HCT116 (cell line): ENCODE results near the gene ACER2. TPM values are rescaled to one million over a fixed set of nuclear protein-coding genes. Genes with fewer than 3 reads are reported as not detected.

Experiments
- ATAC-seq: fragments of 200-7000 bp; cut with Tn5 transposase; 2 replicates; pipeline ENCODE4 v1.9.1; 2020; ENCODE audit warnings: mild to moderate bottlenecking, moderate library complexity
- BruUV-seq: library from RNA; stranded (reverse); fragments of 400-500 nt; replicated peaks from 2 replicates; lab custom pipeline; 2021; lab: Mats Ljungman, UMichigan
- CTCF ChIA-PET: fragments of 300-600 bp; sonication (Branson Sonifier 250); formaldehyde crosslinking; loops from one replicate; lab custom pipeline; 2021; ENCODE audit warnings: antibody characterized with exemption; lab: Charles Lee
- POLR2A ChIA-PET: fragments of 300-600, 350-600 bp; sonication (Branson Sonifier 250); formaldehyde crosslinking; loops from one replicate; lab custom pipeline; 2021; ENCODE audit warnings: antibody characterized with exemption; lab: Charles Lee
- RAD21 ChIA-PET, 2 experiments: fragments of 300-600 bp; sonication (Branson Sonifier 250); formaldehyde crosslinking; loops; one replicate each; lab custom pipeline; 2023; ENCODE audit warnings: low total read pairs in 2 of 2; ENCODE audit not compliant: uncharacterized antibody in 2 of 2, unreplicated experiment in 2 of 2, low non-redundant PET in 1 of 2; lab: Charles Lee
- DNase-seq: peaks from one replicate; pipeline ENCODE4 v3.0.0-alpha.2; 2010; ENCODE audit warnings: low read depth, low spot score
- H2AFZ ChIP-seq: fragments of 200-600 bp; shearing (Covaris generic), sonication (generic); 2 replicates; pipeline ENCODE4 v1.6.1; 2017; ENCODE audit warnings: low read depth, mixed run types, mixed read lengths, antibody characterized with exemption, low read length; ENCODE audit not compliant: poor library complexity, severe bottlenecking
- H3K27ac ChIP-seq: 2 replicates; pipeline ENCODE4 v1.5.1; 2012; ENCODE audit warnings: low read depth, low read length
- H3K27me3 ChIP-seq: fragments of 200-600 bp; sonication (generic); 2 replicates; pipeline ENCODE4 v1.6.1; 2016; ENCODE audit warnings: mixed run types, low read length, mixed read lengths; ENCODE audit not compliant: insufficient read depth
- H3K36me3 ChIP-seq, 2 experiments: fragments of 200-500 bp in 1 of 2; fragments of 200-600 bp in 1 of 2; sonication (Bioruptor generic) in 1 of 2; sonication (generic) in 1 of 2; 2 replicates each; pipeline versions ENCODE4 v1.5.1 to v1.6.1; 2014 to 2016; ENCODE audit warnings: low read length in 2 of 2, inconsistent platforms in 1 of 2, mixed read lengths in 1 of 2, mixed run types in 1 of 2; ENCODE audit not compliant: insufficient read depth in 2 of 2, control insufficient read depth in 1 of 2
- H3K4me1 ChIP-seq, 2 experiments: fragments of 200-600 bp in 1 of 2; sonication (generic) in 1 of 2; 2 replicates each; pipeline versions ENCODE4 v1.5.1 to v1.6.1; 2012 to 2017; ENCODE audit warnings: low read length in 2 of 2, inconsistent platforms in 1 of 2, mild to moderate bottlenecking in 1 of 2, mixed read lengths in 1 of 2, mixed run types in 1 of 2, moderate library complexity in 1 of 2; ENCODE audit not compliant: insufficient read depth in 2 of 2, control insufficient read depth in 1 of 2
- H3K4me2 ChIP-seq: fragments of 200-600 bp; sonication (generic); 2 replicates; pipeline ENCODE4 v1.6.1; 2017; ENCODE audit warnings: mixed run types, low read length, mixed read lengths
- H3K4me3 ChIP-seq, 2 experiments: fragments of 200-600 bp in 1 of 2; sonication (generic) in 1 of 2; replicated peaks in 1 of 2; 2 replicates each; pipeline ENCODE4 v1.5.1; 2011 to 2016; ENCODE audit warnings: low read length in 2 of 2, control low read depth in 1 of 2, low read depth in 1 of 2, mild to moderate bottlenecking in 1 of 2, mixed read lengths in 1 of 2, mixed run types in 1 of 2
- H3K79me2 ChIP-seq: fragments of 200-600 bp; sonication (generic); 2 replicates; pipeline ENCODE4 v1.6.1; 2017; ENCODE audit warnings: mild to moderate bottlenecking, mixed run types, low read length, moderate library complexity, mixed read lengths; ENCODE audit not compliant: insufficient read depth
- H3K9ac ChIP-seq: fragments of 200-600 bp; sonication (generic); 2 replicates; pipeline ENCODE4 v1.6.1; 2016; ENCODE audit warnings: low read length, mixed read lengths
- H3K9me2 ChIP-seq: fragments of 200-600 bp; sonication (generic), shearing (Covaris generic); 2 replicates; pipeline ENCODE4 v1.6.1; 2017; ENCODE audit warnings: mixed run types, mild to moderate bottlenecking, moderate library complexity; ENCODE audit not compliant: insufficient read depth
- H3K9me3 ChIP-seq, 2 experiments: fragments of 200-500 bp in 1 of 2; fragments of 200-600 bp in 1 of 2; sonication (Bioruptor generic) in 1 of 2; sonication (generic) in 1 of 2; 2 replicates each; pipeline ENCODE4 v1.6.1; 2014 to 2017; ENCODE audit warnings: low read length in 2 of 2, mixed read lengths in 2 of 2, inconsistent platforms in 1 of 2, low read depth in 1 of 2, mild to moderate bottlenecking in 1 of 2, mixed run types in 1 of 2, moderate library complexity in 1 of 2; ENCODE audit not compliant: control insufficient read depth in 1 of 2, insufficient read depth in 1 of 2
- H4K20me1 ChIP-seq: fragments of 200-600 bp; sonication (generic), shearing (Covaris generic); 2 replicates; pipeline ENCODE4 v1.6.1; 2017; ENCODE audit warnings: mixed run types, mild to moderate bottlenecking, moderate library complexity; ENCODE audit not compliant: insufficient read depth
- ELF1 ChIP-seq: IDR thresholded peaks from 2 replicates; pipeline ENCODE4 v1.6.1; 2012; ENCODE audit warnings: low read depth, borderline replicate concordance
- EZH2phosphoT487 ChIP-seq: fragments of 200-600 bp; IDR thresholded peaks from 2 replicates; pipeline ENCODE4 v1.6.1; 2018; ENCODE audit warnings: antibody characterized with exemption, borderline replicate concordance
- POLR2A ChIP-seq: IDR thresholded peaks from 2 replicates; pipeline ENCODE4 v1.7.0; 2011; ENCODE audit warnings: borderline replicate concordance; ENCODE audit not compliant: insufficient read depth, insufficient read length; ENCODE audit errors: extremely low read depth
- POLR2AphosphoS5 ChIP-seq: IDR thresholded peaks from 2 replicates; pipeline ENCODE4 v1.6.1; 2011; ENCODE audit warnings: mild to moderate bottlenecking, low read depth, low read length, moderate library complexity
- RAD21 ChIP-seq: IDR thresholded peaks from 2 replicates; pipeline ENCODE4 v1.6.1; 2012; ENCODE audit warnings: low read depth, mild to moderate bottlenecking
- SRF ChIP-seq: IDR thresholded peaks from 2 replicates; pipeline ENCODE4 v1.6.1; 2012; ENCODE audit warnings: low read depth
- TCF7L2 ChIP-seq: IDR thresholded peaks from 2 replicates; pipeline ENCODE4 v1.7.0; 2011; ENCODE audit warnings: borderline replicate concordance, inconsistent platforms; ENCODE audit not compliant: insufficient read depth, insufficient read length; ENCODE audit errors: extremely low read depth
- ZFX ChIP-seq: fragments of 450-650 bp; IDR thresholded peaks from 2 replicates; pipeline ENCODE4 v1.6.1; 2017
- intact Hi-C: fragments of 100-400 bp; cut with micrococcal nuclease; formaldehyde crosslinking; loops from 2 replicates; pipeline ENCODE4 v1.10.0; 2022
- total RNA-seq: library from RNA; stranded (reverse); gene quantifications from one replicate; pipeline ENCODE4 v1.2.1, GENCODE V29; 2021; ENCODE audit not compliant: unreplicated experiment
- TF ChIP-seq, protein P1 (sequence below): IDR thresholded peaks from 2 replicates; pipeline ENCODE4 v1.6.1; 2011; ENCODE audit warnings: mild to moderate bottlenecking, low read length, moderate library complexity; ENCODE audit not compliant: insufficient replicate concordance; ENCODE audit errors: extremely low read depth
- TF ChIP-seq, protein P2 (sequence below): IDR thresholded peaks from 2 replicates; pipeline ENCODE4 v1.6.1; 2012
- TF ChIP-seq, protein P3 (sequence below), 3 experiments: fragments of 200-600 bp in 1 of 3; sonication (generic) in 1 of 3; IDR thresholded peaks in 2 of 3; conservative IDR thresholded peaks in 1 of 3; 2 replicates each; pipeline ENCODE4 v1.5.1; 2012 to 2017; ENCODE audit warnings: low read depth in 2 of 3, low read length in 2 of 3, antibody characterized with exemption in 1 of 3, borderline replicate concordance in 1 of 3, control low read depth in 1 of 3, mild to moderate bottlenecking in 1 of 3, mixed read lengths in 1 of 3, mixed run types in 1 of 3, moderate library complexity in 1 of 3; ENCODE audit not compliant: insufficient read depth in 1 of 3

The ACER2 gene
- total RNA-seq, 1 experiment from 2014 or later = 4.3 TPM

DNA sequence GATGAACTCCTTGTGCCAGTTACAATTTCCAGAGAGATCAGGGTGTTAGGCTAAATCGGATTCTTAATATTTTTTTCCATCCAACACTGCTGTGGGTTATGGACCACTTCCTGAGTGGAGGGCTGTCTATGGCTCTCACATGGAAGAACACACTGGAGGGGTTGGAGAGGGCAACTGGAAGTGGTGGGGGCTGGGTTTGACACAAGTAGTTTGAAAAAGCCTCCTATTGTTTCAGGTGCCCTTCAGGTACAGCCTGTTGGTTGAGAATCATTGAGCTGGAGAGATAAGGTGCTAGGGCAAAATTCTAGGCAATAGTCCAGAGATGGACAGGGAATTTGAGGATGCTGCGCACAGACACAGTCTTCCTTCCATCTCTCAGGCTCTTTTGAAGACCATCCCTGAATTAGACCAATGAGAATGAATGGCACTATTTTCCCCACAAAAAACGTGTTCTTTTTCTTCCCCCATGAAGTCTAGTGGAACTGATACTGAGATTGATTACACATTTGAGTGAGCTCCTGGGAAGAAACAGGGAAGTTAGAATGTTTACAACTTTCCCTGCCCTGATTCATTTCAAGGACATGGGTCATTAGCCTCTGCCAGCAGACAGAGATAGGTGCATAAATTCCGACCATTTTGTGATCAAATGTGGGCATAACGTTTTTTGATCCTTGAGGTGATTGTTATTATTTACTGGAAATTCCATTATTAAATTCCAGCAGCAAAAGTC lies 87.7 kb downstream of the ACER2 start:
- ChIA-PET POLR2A (no interaction called here), CTCF (interaction anchor here (1.0 kb wide), 1 partner anchor 25 kb away, joined by 3 read pairs; no protein-coding TSS in a partner anchor), RAD21 (no interaction called here)
- H3K27me3 ChIP-seq = peaks cover 12% of the 10 kb centered on the region; the same call in 1 of the 2 replicates
- H3K9ac ChIP-seq = no peak overlapping the region
- H3K79me2 ChIP-seq = no peaks in the 10 kb centered on the region
- H3K9me3 ChIP-seq = no peaks in the 10 kb centered on the region
- no peak for DNase-seq
- H2AFZ ChIP-seq = no peak overlapping the region
- H4K20me1 ChIP-seq = no peaks in the 10 kb centered on the region
- H3K9me2 ChIP-seq = no peaks in the 10 kb centered on the region
- H3K27ac ChIP-seq = no peak overlapping the region
- H3K4me1 ChIP-seq = peaks cover 0 to 5% of the 10 kb centered on the region in 2 experiments; a peak in 1 of 4 replicates
- TF ChIP-seq, protein P1, sequence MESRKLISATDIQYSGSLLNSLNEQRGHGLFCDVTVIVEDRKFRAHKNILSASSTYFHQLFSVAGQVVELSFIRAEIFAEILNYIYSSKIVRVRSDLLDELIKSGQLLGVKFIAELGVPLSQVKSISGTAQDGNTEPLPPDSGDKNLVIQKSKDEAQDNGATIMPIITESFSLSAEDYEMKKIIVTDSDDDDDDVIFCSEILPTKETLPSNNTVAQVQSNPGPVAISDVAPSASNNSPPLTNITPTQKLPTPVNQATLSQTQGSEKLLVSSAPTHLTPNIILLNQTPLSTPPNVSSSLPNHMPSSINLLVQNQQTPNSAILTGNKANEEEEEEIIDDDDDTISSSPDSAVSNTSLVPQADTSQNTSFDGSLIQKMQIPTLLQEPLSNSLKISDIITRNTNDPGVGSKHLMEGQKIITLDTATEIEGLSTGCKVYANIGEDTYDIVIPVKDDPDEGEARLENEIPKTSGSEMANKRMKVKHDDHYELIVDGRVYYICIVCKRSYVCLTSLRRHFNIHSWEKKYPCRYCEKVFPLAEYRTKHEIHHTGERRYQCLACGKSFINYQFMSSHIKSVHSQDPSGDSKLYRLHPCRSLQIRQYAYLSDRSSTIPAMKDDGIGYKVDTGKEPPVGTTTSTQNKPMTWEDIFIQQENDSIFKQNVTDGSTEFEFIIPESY = no peak
- TF ChIP-seq RAD21 (no peak), SRF (no peak)
- TF ChIP-seq, protein P2, sequence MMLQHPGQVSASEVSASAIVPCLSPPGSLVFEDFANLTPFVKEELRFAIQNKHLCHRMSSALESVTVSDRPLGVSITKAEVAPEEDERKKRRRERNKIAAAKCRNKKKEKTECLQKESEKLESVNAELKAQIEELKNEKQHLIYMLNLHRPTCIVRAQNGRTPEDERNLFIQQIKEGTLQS = no peak
- ATAC-seq = no peak
- intact Hi-C loops = no loop called here
- no peaks in the 10 kb centered on the region for H3K36me3 ChIP-seq
- H3K4me3 ChIP-seq = no peak overlapping the region
- BruUV-seq = no TSS peak
- H3K4me2 ChIP-seq = no peak overlapping the region

GRCh38 chr9:19497276-19497675 lies 88.5 kb downstream of the ACER2 start:
- H3K9me3 ChIP-seq = no peaks in the 10 kb centered on the region
- H3K9me2 ChIP-seq = no peaks in the 10 kb centered on the region
- H3K4me1 ChIP-seq = peaks cover 0 to 5% of the 10 kb centered on the region in 2 experiments; a peak in 1 of 4 replicates
- no peak overlapping the region for H3K27ac ChIP-seq
- no peaks in the 10 kb centered on the region for H3K79me2 ChIP-seq
- BruUV-seq = no TSS peak
- H2AFZ ChIP-seq = no peak overlapping the region
- H3K4me3 ChIP-seq = no peak overlapping the region
- POLR2A ChIA-PET = no interaction called here
- RAD21 ChIA-PET = no interaction called here
- intact Hi-C loops = no loop called here
- no peak for ATAC-seq
- no peaks in the 10 kb centered on the region for H3K36me3 ChIP-seq
- TF ChIP-seq ZFX = no peak
- TF ChIP-seq, protein P2 = no peak
- TF ChIP-seq POLR2AphosphoS5 = no peak
- TF ChIP-seq ELF1 = no peak
- no peak for TF ChIP-seq EZH2phosphoT487
- no peak for TF ChIP-seq POLR2A
- TF ChIP-seq TCF7L2 = no peak
- TF ChIP-seq, protein P3, sequence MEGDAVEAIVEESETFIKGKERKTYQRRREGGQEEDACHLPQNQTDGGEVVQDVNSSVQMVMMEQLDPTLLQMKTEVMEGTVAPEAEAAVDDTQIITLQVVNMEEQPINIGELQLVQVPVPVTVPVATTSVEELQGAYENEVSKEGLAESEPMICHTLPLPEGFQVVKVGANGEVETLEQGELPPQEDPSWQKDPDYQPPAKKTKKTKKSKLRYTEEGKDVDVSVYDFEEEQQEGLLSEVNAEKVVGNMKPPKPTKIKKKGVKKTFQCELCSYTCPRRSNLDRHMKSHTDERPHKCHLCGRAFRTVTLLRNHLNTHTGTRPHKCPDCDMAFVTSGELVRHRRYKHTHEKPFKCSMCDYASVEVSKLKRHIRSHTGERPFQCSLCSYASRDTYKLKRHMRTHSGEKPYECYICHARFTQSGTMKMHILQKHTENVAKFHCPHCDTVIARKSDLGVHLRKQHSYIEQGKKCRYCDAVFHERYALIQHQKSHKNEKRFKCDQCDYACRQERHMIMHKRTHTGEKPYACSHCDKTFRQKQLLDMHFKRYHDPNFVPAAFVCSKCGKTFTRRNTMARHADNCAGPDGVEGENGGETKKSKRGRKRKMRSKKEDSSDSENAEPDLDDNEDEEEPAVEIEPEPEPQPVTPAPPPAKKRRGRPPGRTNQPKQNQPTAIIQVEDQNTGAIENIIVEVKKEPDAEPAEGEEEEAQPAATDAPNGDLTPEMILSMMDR (IDR thresholded peaks at IDR 0.05 in 2 of 3, conservative IDR thresholded peaks at IDR 0.05 in 1 of 3; ENCODE audit: borderline replicate concordance in 1 of 3, insufficient read depth in 1 of 3, low read depth in 2 of 3, low read length in 2 of 3) = no peak
- TF ChIP-seq, all 23 proteins: peak for 0
- peaks cover 5% of the 10 kb centered on the region; the same call in 1 of the 2 replicates for H3K27me3 ChIP-seq
- CTCF ChIA-PET = no interaction called here
- no peak overlapping the region for H3K9ac ChIP-seq
- H4K20me1 ChIP-seq = no peaks in the 10 kb centered on the region
- no peak for DNase-seq
- H3K4me2 ChIP-seq = no peak overlapping the region
